GM12864 (cell line): ENCODE results near the gene CHST11.

Experiments
- DNase-seq: peaks from one replicate; pipeline ENCODE4 v3.0.0-alpha.2; 2011; ENCODE audit warnings: low read depth
- H3K4me3 ChIP-seq: 2 replicates; pipeline ENCODE4 v1.5.1; 2011; ENCODE audit warnings: mild to moderate bottlenecking, low read depth, low read length, control low read depth
- TF ChIP-seq, protein P1 (sequence below): IDR thresholded peaks from 2 replicates; pipeline ENCODE4 v1.5.1; 2011; ENCODE audit warnings: low read depth, mild to moderate bottlenecking, moderate library complexity, low read length, control low read depth, inconsistent platforms; ENCODE audit errors: missing control alignments

CHST11 gene

DNA sequence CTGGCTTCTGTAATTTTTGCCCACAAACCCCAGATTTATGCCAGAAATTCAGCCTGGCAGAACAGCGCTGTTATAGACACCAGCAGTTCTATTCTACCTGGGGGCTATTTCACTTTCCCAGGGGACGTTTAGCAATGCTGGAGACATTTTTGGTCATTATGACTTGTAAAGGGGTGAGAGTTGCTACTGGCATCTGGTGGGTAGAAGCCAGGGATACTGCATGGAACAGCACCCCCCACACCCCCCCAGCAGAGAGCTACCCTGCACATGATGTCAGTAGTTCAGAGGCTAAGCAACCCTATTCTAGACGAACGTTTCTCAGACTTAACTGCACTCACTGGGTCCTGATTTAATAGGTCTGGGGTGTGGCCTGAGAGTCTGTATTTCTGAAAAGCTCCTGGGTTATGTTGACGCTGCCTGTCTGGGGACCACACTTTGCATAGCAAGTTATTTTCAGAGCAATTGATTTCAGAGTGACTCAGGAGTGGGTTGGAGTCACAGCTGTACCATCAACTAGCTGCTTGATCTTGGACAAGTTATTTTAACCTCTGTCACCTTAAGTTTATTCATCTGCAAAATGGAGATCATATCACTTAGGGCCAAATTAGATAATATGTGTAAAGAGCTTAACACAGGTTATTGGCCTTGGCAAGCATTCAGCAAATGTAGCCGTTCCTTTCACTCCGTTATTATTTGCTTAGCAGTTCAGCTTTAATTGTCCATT lies 48.5 kb downstream of the CHST11 start:
- DNase-seq, result peak; percentile 94
- H3K4me3 ChIP-seq, result peak overlapping the region; percentile 23; the same call in 1 of the 2 replicates
- TF ChIP-seq, protein P1, sequence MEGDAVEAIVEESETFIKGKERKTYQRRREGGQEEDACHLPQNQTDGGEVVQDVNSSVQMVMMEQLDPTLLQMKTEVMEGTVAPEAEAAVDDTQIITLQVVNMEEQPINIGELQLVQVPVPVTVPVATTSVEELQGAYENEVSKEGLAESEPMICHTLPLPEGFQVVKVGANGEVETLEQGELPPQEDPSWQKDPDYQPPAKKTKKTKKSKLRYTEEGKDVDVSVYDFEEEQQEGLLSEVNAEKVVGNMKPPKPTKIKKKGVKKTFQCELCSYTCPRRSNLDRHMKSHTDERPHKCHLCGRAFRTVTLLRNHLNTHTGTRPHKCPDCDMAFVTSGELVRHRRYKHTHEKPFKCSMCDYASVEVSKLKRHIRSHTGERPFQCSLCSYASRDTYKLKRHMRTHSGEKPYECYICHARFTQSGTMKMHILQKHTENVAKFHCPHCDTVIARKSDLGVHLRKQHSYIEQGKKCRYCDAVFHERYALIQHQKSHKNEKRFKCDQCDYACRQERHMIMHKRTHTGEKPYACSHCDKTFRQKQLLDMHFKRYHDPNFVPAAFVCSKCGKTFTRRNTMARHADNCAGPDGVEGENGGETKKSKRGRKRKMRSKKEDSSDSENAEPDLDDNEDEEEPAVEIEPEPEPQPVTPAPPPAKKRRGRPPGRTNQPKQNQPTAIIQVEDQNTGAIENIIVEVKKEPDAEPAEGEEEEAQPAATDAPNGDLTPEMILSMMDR, result no peak

DNA sequence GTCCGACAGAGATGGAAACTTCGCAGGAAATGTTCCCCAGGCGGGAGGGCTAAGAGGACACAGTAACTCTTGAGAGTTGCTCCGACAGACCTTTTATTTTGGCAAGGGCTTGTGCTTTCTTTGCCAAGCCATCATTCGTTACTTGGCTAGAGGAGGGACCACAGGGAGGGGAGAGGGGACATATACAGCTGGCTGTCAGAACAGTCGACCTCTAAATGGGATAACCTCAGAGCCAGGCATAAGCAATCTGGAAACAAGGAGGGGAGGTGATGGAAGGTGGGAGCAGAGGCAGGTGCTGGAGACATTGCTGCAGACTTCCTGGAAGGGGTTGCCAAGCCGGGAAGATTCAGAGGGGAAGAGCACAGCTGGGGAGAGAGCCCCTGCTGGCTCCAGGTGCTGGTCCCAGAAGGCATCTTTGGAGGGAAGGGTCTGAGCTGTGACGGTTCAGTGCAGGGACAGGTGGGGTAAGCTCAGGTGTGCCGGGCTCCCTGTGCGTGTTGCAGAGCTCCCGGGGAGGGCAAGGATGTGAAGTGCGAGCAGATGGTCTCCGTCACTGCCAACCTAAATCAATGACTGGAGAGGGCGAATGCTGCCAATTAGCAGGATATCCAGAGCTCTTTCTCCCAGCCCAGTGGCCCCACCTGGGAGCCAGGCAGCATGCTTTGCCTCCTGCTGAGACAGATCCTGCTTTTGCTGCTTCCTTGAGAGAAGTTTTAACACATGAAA lies 50.1 kb downstream of the CHST11 start:
- TF ChIP-seq, protein P1, result no peak
- DNase-seq, result no peak
- H3K4me3 ChIP-seq, result no peak overlapping the region

DNA sequence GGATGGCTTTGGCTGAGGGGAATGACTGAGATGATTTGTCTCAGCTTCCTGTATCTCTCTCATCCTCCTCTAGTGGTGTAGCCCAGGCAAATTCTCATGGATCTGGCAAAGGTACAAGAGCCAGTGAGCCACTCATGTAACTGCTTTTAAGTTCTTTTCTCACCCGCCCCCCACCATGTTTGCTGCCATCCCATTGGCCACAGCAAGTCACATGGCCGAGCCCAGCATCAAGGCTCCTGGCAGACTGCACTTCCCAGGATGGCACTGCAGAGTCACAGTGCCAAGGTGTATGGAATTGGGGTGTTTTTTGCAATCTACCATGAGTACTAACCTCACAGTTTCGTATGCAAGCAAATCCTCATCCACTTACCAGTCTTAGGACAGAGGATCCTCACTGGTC lies 50.9 kb downstream of the CHST11 start:
- TF ChIP-seq, protein P1, result no peak
- H3K4me3 ChIP-seq, result no peak overlapping the region
- no peak for DNase-seq

GRCh38 chr12:104508752-104509446 lies 52.2 kb downstream of the CHST11 start:
- TF ChIP-seq, protein P1, result no peak
- H3K4me3 ChIP-seq, result no peak overlapping the region
- no peak for DNase-seq

GRCh38 chr12:104510145-104510872 lies 53.6 kb downstream of the CHST11 start:
- TF ChIP-seq, protein P1, result no peak
- DNase-seq, result no peak
- no peak overlapping the region for H3K4me3 ChIP-seq

DNA sequence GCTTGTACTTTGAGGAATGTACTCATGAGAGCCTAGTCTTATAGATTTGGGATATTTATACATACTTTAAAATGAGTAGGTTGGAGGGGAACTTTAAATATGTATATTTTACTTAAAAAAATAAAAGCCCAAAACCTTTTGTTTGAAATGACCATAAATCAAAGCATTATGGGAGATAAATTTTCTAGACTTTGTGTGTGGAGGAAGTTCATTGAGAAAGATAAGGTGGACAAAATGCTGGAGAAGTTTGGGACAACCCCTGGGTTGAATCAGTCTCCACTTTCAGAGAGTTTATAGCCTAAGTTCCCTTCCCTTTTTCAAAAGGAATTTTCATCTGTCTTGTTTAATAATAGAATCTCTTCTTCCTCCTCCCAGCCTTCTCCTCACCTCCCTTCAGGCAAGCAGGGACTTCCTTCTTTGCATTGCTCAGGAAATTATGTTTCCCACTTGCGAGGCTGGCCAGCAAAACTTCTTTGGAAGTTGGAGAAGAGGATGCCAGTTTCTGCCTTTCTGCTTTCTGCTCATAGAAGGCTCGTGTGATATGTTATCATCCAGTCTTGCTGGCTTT lies 54.2 kb downstream of the CHST11 start:
- no peak for DNase-seq
- TF ChIP-seq, protein P1, result no peak
- H3K4me3 ChIP-seq, result no peak overlapping the region
